ENCODE measurements around the gene ADAP1. TPM values are rescaled to one million over a fixed set of nuclear protein-coding genes. Genes with fewer than 3 reads are reported as not detected.

ADAP1 gene
- total and polyA plus RNA-seq, 2 of the 13 experiments (the other 11 are each of a cell fraction or from before 2014, with no cell fraction given) = 10.5 to 24.6 TPM

DNA sequence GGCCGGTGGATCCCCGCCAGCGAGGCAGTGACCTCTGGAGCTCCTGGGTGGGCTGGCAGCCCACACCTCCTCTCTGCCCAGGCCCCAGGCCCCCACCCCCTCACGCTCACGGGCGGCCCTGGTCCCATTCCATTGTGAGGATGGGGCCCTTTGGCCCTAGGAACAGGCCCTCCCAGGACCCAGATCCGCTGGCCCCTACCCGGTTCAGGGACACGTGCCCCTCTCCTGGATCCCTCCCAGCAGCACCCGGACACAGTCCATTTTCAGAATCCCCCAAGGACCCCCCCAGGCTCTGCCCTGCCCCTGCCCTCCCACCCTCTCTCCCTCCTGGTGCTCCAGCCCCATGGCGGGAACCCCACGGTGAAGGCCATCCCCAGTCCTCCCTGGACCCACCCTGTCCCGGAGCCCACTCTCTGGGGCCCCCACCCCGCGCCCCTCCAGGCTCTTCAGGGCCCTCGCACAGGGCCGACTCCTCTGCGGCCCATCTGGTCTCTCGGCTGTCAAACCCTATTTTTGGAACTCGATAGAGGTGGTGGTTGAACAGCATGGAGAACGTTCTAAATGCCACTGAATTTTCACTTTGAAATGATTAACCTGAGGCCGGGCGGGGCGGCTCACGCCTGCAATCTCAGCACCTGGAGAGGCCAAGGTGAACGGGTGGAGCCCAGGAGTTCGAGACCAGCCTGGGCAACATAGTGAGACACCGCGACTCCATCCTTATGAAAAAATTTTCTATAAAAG lies 8.1 kb downstream of the ADAP1 start (continued):
- peak; percentile 6; the same call in 1 of the 2 replicates for TF ChIP-seq ZBTB4 (CRISPR knock-in tag; IDR thresholded peaks at IDR 0.05; ENCODE audit: borderline replicate concordance)

DNA sequence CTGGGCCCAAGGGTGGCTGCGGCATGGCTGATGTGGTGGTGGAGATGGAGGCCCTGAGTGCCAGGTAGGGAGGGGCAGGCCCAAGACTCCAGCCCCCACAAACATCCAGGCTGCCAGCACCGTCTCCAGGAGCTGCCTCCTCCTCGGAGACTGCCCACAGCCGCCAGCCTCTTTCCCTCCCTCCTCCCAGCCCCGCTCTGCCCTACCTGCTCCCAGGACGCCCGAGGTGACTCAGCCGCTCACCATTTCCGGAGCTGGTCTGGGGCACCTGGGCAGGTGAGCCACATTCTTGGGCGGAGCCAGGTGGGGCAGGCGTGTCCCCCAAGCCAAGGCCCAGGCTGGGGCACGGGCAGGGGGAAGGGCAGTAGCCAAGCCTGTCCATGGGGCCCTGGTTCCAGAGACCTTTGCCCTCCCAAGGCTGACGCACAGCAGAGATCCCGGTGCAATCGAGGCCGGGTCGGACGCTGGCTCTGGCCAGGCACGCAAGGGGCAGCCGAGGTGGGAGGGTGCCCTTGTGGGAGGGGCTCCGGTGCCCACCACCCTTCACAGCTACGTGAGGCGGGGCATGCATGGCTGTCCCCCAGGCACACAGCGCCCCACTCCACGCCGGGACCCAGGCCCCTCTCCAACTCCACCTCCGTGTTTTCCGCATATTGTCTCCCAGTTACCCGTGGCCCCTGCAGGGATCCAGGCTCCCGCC lies 8.8 kb downstream of the ADAP1 start:
- in situ Hi-C loops (cut with HindIII; ENCODE audit: extremely low pct_ligation_motif_present, low pct_unique_long_range_greater_than_20kb) = no loop called here
- peak overlapping the region; percentile 76 for H3K4me2 ChIP-seq (ENCODE audit: low read depth, low read length)
- H3K36me3 ChIP-seq (replicated peaks in 1 of 2; ENCODE audit: control insufficient read depth in 1 of 2, insufficient read depth in 2 of 2, low read length in 2 of 2) = no peaks in the 10 kb centered on the region; a peak in 1 of 5 replicates
- 0 out of 2 replicates have a peak overlapping the region, but pooled peaks have one; percentile 36 for H3K9ac ChIP-seq (ENCODE audit: insufficient read depth, low read depth, low read length)
- H3K27me3 ChIP-seq (ENCODE audit: control insufficient read depth in 1 of 2, insufficient read depth in 2 of 2, low read length in 2 of 2) = no peaks in the 10 kb centered on the region
- BruUV-seq (replicated peaks) = no TSS peak
- DNase-seq (ENCODE audit: low spot score) = no peak
- CTCF ChIA-PET (ENCODE audit: low intra/inter-chr PET ratio, low total read pairs) = no interaction called here
- intact Hi-C loops (cut with micrococcal nuclease; ENCODE audit: unreplicated experiment) = no loop called here
- peak; percentile 82 for ATAC-seq
- FAIRE-seq = no peak
- no peaks in the 10 kb centered on the region for H3K9me3 ChIP-seq (ENCODE audit: low read length)
- H4K20me1 ChIP-seq (ENCODE audit: insufficient read depth, low read length) = no peaks in the 10 kb centered on the region
- POLR2A ChIA-PET = interaction anchor here (0.9 kb wide), 1 partner anchor 19 kb away, joined by 3 read pairs; no protein-coding TSS in a partner anchor
- WGBS (ENCODE audit: low lambda C conversion rate) = 23% methylated on average over 12 of the region's 30 CpGs
- H3K27ac ChIP-seq (ENCODE audit: extremely low read length, insufficient read depth, low read length) = peak overlapping the region; percentile 50
- peak overlapping the region; percentile 21 to 64 (median 35); a peak in 4 of 6 replicates for H3K4me3 ChIP-seq (replicated peaks in 1 of 3; ENCODE audit: insufficient read depth in 1 of 3, low read depth in 2 of 3, low read length in 3 of 3)
- no peaks in the 10 kb centered on the region for H3K79me2 ChIP-seq (ENCODE audit: insufficient read depth, low read length)
- peaks cover 31% of the 10 kb centered on the region for H3K4me1 ChIP-seq (ENCODE audit: insufficient read depth, low read length)
- H2AFZ ChIP-seq (ENCODE audit: low read length) = no peak overlapping the region
- TF ChIP-seq ZNF772 (CRISPR knock-in tag; IDR thresholded peaks at IDR 0.05) (peak; percentile 60; the same call in 1 of the 2 replicates), NR2F1 (CRISPR knock-in tag; IDR thresholded peaks at IDR 0.05) (0 out of 4 replicates have a peak, but pooled peaks of 1 of the 2 experiments have one; percentile 26), ZNF552 (CRISPR knock-in tag; IDR thresholded peaks at IDR 0.05; ENCODE audit: borderline replicate concordance) (no peak), ZBTB21 (CRISPR knock-in tag; IDR thresholded peaks at IDR 0.05) (no peak), ZEB1 (IDR thresholded peaks at IDR 0.05; ENCODE audit: insufficient replicate concordance, low read depth) (peak; percentile 99), FOSL2 (CRISPR knock-in tag; IDR thresholded peaks at IDR 0.05) (peak; percentile 78), WIZ (CRISPR knock-in tag; IDR thresholded peaks at IDR 0.05) (no peak), SALL1 (CRISPR knock-in tag; IDR thresholded peaks at IDR 0.05) (peak; percentile 38; the same call in 1 of the 2 replicates), RXRA (CRISPR knock-in tag; IDR thresholded peaks at IDR 0.05) (peak; percentile 69)
- TF ChIP-seq, protein P1, sequence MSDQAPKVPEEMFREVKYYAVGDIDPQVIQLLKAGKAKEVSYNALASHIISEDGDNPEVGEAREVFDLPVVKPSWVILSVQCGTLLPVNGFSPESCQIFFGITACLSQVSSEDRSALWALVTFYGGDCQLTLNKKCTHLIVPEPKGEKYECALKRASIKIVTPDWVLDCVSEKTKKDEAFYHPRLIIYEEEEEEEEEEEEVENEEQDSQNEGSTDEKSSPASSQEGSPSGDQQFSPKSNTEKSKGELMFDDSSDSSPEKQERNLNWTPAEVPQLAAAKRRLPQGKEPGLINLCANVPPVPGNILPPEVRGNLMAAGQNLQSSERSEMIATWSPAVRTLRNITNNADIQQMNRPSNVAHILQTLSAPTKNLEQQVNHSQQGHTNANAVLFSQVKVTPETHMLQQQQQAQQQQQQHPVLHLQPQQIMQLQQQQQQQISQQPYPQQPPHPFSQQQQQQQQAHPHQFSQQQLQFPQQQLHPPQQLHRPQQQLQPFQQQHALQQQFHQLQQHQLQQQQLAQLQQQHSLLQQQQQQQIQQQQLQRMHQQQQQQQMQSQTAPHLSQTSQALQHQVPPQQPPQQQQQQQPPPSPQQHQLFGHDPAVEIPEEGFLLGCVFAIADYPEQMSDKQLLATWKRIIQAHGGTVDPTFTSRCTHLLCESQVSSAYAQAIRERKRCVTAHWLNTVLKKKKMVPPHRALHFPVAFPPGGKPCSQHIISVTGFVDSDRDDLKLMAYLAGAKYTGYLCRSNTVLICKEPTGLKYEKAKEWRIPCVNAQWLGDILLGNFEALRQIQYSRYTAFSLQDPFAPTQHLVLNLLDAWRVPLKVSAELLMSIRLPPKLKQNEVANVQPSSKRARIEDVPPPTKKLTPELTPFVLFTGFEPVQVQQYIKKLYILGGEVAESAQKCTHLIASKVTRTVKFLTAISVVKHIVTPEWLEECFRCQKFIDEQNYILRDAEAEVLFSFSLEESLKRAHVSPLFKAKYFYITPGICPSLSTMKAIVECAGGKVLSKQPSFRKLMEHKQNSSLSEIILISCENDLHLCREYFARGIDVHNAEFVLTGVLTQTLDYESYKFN (CRISPR knock-in tag; conservative IDR thresholded peaks at IDR 0.05) = peak; percentile 54
